Measurements from ENCODE around the gene TBL1X. TPM values are rescaled to one million over a fixed set of nuclear protein-coding genes. Genes with fewer than 3 reads are reported as not detected.

Gene TBL1X
- total and polyA plus RNA-seq, 2 of the 8 experiments (the other 6 are each of a cell fraction or from before 2014, with no cell fraction given), result 13.3 to 25.6 TPM

- no peak for TF ChIP-seq POLR2AphosphoS5 (IDR thresholded peaks at IDR 0.05; ENCODE audit: low read depth, low read length)
These were observed 259.9 kb downstream of the TBL1X start (continued) for GRCh38 chrX:9724711-9725110.

All from H1 (cell line).